ENCODE results near the gene PDZRN4.
"Not testable (repeated sequence)": the region's sequence is repeated elsewhere in the genome, so short reads cannot be mapped to it uniquely, and the experiment has no call there.

PDZRN4 gene

DNA sequence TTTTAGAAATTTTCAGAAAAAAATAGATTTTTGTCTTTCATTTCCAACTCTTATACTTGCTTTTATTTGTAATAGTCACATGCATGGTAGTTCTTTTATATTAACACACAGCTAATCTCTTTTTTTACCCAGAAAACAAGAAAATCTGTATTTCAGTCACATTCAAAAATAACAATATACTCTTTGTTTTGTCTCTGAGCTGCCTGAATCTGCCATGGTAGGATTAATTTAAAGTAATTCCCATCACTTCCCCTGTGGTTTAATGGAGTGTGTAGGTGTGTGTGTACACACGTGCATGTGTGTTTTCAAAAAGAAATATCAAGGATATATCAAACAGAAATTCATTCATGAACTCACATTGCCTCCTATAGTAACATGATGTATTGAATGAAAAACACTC lies 42.6 kb downstream of the PDZRN4 start:
- CTCF ChIA-PET: no interaction called here

DNA sequence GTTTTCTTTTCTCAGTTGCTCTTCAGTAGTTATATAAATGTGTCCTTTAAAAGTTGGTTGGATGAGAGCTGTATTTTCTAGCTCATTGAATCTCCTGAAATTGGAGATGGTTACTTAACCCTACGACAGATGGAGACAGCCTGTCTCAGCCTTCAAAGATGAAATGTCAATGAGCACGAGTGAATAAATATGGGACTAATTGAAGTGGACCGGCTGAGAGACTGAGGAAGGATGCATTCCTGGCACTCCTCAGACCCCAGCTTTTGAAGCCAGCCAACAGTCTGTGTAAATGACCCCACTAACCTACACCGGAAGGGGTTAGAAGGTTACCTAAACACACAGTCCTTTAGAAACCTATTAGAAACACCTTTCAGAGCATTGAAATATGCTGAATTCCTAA lies 46.6 kb downstream of the PDZRN4 start:
- DNase-seq: no peak
- Mint-ChIP-seq H3K36me3 (no peaks in the 10 kb centered on the region), H3K9me3 (peaks cover 4% of the 10 kb centered on the region), H3K27ac (no peak overlapping the region), H3K4me1 (no peaks in the 10 kb centered on the region), H3K27me3 (no peaks in the 10 kb centered on the region), H3K4me3 (no peak overlapping the region)
- CTCF ChIA-PET: no interaction called here

More for the DNA sequence above, 42.6 kb downstream of the PDZRN4 start:
- DNase-seq: no peak
- Mint-ChIP-seq H3K9me3 (no peaks in the 10 kb centered on the region), H3K36me3 (no peaks in the 10 kb centered on the region), H3K4me3 (no peak overlapping the region), H3K27me3 (no peaks in the 10 kb centered on the region), H3K4me1 (no peaks in the 10 kb centered on the region), H3K27ac (no peak overlapping the region)

DNA sequence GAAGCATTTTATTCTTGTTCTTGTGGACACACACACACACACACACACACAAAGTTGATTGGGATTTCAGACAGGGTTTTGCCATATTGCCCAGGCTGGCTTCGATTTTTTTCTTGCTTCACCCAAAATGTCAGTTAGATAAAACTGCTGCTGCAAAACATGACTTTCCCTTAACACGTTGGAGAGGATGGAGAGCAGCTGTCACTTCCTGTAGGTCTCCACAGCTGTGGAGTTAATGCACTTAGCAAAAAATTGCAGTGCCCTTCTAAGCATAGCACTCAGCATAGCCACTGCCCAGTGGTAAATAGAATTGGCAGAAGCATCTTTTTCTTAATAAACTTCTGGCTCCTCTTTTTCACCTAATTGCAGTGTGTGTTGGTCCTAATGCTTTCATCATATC lies 54.5 kb downstream of the PDZRN4 start:
- H3K36me3 Mint-ChIP-seq: no peaks in the 10 kb centered on the region
- CTCF ChIA-PET: no interaction called here
- no peak overlapping the region for H3K27ac Mint-ChIP-seq
- H3K27me3 Mint-ChIP-seq: no peaks in the 10 kb centered on the region
- no peak overlapping the region for H3K4me3 Mint-ChIP-seq
- no peak for DNase-seq
- peaks cover 4% of the 10 kb centered on the region for H3K9me3 Mint-ChIP-seq
- no peaks in the 10 kb centered on the region for H3K4me1 Mint-ChIP-seq

DNA sequence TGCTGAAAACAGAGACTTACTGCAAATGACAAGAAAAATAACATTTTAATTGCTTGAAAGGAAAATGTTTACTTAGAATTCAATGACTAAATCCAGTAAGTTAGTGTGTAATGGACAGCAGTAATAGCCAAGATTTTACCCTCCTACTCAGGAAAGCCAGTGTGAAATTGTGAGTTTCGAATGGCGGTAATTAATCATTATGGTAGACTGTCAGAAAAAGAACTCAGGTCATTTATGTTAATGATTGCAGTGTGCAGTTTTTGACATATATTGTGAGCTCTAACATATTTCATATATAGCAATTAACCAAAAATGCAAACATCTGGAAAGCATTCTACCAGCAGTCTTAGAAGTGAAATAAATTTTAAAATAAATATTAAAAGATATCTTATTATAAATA lies 60.3 kb downstream of the PDZRN4 start:
- CTCF ChIA-PET: no interaction called here
- no peaks in the 10 kb centered on the region for H3K9me3 Mint-ChIP-seq

GRCh38 chr12:41250748-41251147 lies 62.6 kb downstream of the PDZRN4 start:
- DNase-seq: no peak
- Mint-ChIP-seq H3K27me3 (no peaks in the 10 kb centered on the region), H3K9me3 (no peaks in the 10 kb centered on the region), H3K27ac (no peak overlapping the region), H3K4me1 (no peaks in the 10 kb centered on the region), H3K4me3 (no peak overlapping the region), H3K36me3 (no peaks in the 10 kb centered on the region)
- CTCF ChIA-PET: no interaction called here

More for the DNA sequence above, 60.3 kb downstream of the PDZRN4 start:
- H3K36me3 Mint-ChIP-seq: no peaks in the 10 kb centered on the region
- no peaks in the 10 kb centered on the region for H3K4me1 Mint-ChIP-seq
- H3K4me3 Mint-ChIP-seq: no peak overlapping the region
- no peaks in the 10 kb centered on the region for H3K27me3 Mint-ChIP-seq
- no peak overlapping the region for H3K27ac Mint-ChIP-seq
- DNase-seq: no peak

DNA sequence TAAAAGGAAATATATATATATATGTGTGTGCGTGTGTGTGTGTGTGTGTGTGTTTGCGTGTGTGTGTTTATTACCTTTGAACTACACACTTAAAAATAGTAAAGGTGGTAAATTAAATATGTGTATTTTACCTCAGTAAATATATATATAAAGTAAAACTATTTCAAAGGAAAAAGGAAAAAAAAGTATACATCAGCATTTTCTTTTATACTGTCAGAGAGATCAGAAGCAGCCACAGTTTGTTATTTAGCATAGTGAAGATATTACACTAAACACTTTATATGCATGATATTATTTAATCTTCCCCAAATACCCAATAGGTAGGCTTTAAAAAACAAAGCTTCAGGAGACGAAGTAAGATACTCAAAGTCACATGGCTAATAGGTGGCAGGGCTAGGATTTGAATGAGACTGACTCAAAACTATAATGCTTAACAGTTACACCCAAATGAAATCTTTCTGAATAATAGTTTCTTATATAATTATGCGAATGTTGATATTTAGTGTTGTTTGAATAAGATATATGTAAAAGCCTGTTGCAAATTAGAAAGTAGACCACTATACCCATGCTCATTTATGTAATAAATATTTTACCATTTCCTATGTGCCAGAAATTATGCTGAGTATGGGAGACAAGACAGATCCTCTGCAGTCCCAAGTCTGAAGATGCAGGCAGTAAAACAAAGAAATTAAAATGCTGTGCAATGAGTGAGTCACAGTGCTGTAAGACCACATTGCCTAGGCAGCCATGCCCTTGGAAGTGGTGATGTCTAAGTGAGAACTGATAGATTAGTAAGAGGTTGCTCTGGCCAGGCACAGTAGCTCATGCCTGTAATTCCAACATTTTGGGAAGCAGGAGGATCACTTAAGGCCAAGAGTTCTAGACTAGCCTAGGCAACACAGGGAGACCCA lies 66.1 kb downstream of the PDZRN4 start:
- Mint-ChIP-seq H3K9me3 (no peaks in the 10 kb centered on the region), H3K27ac (no peak overlapping the region), H3K4me3 (no peak overlapping the region), H3K36me3 (no peaks in the 10 kb centered on the region), H3K4me1 (no peaks in the 10 kb centered on the region), H3K27me3 (no peaks in the 10 kb centered on the region)
- no peak for DNase-seq
- CTCF ChIA-PET: no interaction called here

DNA sequence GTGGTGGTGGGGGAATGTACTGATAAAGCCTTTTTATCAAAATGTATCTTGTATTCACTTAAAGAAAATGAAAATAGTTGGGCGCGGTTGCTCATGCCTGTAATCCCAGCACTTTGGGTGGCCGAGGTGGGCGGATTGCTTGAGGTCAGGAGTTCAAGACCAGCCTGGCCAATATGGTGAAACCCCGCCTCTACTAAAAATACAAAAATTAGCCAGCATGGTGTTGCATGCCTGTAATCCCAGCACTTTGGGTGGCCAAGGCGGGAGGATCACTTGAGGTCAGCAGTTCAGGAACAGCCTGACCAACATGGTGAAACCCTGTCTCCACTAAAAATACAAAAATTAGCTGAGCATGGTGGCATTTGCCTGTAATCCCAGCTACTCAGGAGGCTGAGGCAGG lies 75.1 kb downstream of the PDZRN4 start:
- H3K27me3 Mint-ChIP-seq, H3K4me3 Mint-ChIP-seq, H3K27ac Mint-ChIP-seq, H3K4me1 Mint-ChIP-seq, H3K36me3 Mint-ChIP-seq, H3K9me3 Mint-ChIP-seq, DNase-seq, CTCF ChIA-PET: not testable (repeated sequence)

GRCh38 chr12:41264281-41264680 lies 76.2 kb downstream of the PDZRN4 start:
- no peak for DNase-seq
- CTCF ChIA-PET: interaction anchor here (1.0 to 1.3 kb wide), 3 partner anchors 12 to 293 kb away, joined by 3 read pairs; no protein-coding TSS in a partner anchor
- no peaks in the 10 kb centered on the region for H3K36me3 Mint-ChIP-seq
- H3K4me3 Mint-ChIP-seq: no peak overlapping the region
- H3K4me1 Mint-ChIP-seq: no peaks in the 10 kb centered on the region
- no peaks in the 10 kb centered on the region for H3K27me3 Mint-ChIP-seq
- no peak overlapping the region for H3K27ac Mint-ChIP-seq
- no peaks in the 10 kb centered on the region for H3K9me3 Mint-ChIP-seq

- no peak overlapping the region for H3K4me3 Mint-ChIP-seq
- no peak overlapping the region for H3K27ac Mint-ChIP-seq
- DNase-seq: no peak
- H3K27me3 Mint-ChIP-seq: no peaks in the 10 kb centered on the region
- H3K4me1 Mint-ChIP-seq: no peaks in the 10 kb centered on the region
- H3K36me3 Mint-ChIP-seq: no peaks in the 10 kb centered on the region
- CTCF ChIA-PET: no interaction called here
- H3K9me3 Mint-ChIP-seq: no peaks in the 10 kb centered on the region
Measured at GRCh38 chr12:41269056-41269455, 80.9 kb downstream of the PDZRN4 start.

DNA sequence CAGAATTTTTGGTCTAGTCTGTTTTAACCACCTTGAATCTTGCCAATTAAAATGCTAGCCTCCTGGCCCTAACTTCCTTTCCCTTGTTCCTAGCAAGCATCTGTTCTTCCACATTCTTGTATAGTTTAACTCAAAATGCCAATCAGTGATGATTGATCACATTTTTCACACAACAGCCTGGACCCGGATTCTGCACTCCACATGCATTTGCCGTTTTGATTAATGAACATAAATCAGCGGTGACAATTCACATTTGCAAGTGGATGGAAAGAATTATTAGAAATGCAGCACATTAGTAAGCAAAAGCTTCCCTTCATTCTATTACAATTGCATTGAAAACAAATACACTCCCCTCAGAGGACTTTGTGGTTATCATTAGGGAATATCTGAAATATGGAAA lies 83.4 kb downstream of the PDZRN4 start:
- H3K9me3 Mint-ChIP-seq: no peaks in the 10 kb centered on the region
- H3K27me3 Mint-ChIP-seq: no peaks in the 10 kb centered on the region
- no peaks in the 10 kb centered on the region for H3K4me1 Mint-ChIP-seq
- H3K36me3 Mint-ChIP-seq: no peaks in the 10 kb centered on the region
- no peak for DNase-seq
- no peak overlapping the region for H3K4me3 Mint-ChIP-seq
- H3K27ac Mint-ChIP-seq: no peak overlapping the region
- CTCF ChIA-PET: no interaction called here

DNA sequence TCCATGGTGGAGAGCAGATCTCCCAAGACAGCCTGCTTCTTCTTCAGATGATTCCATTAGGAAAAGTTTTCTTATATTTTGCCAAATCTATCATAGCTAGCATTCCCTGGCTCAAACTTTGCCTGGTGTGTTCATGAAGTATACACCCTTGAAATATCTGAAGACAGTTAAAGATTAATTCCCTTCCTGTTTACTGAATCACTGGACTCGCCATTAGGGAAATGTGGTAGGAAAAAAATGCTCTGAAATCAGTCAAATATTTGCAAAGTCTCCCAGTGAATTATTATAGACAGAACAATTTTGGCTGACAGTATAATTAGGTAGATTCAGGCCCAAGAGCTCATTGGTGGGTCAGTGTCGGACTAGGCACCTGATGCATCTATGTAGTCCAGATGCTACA lies 86.5 kb downstream of the PDZRN4 start:
- H3K27me3 Mint-ChIP-seq: no peaks in the 10 kb centered on the region
- H3K4me1 Mint-ChIP-seq: no peaks in the 10 kb centered on the region
- CTCF ChIA-PET: interaction anchor here (1.5 kb wide), 1 partner anchor 750 kb away, joined by 6 read pairs; no protein-coding TSS in a partner anchor
- no peak overlapping the region for H3K27ac Mint-ChIP-seq
- H3K9me3 Mint-ChIP-seq: no peaks in the 10 kb centered on the region
- DNase-seq: no peak
- H3K4me3 Mint-ChIP-seq: no peak overlapping the region
- H3K36me3 Mint-ChIP-seq: no peaks in the 10 kb centered on the region

DNA sequence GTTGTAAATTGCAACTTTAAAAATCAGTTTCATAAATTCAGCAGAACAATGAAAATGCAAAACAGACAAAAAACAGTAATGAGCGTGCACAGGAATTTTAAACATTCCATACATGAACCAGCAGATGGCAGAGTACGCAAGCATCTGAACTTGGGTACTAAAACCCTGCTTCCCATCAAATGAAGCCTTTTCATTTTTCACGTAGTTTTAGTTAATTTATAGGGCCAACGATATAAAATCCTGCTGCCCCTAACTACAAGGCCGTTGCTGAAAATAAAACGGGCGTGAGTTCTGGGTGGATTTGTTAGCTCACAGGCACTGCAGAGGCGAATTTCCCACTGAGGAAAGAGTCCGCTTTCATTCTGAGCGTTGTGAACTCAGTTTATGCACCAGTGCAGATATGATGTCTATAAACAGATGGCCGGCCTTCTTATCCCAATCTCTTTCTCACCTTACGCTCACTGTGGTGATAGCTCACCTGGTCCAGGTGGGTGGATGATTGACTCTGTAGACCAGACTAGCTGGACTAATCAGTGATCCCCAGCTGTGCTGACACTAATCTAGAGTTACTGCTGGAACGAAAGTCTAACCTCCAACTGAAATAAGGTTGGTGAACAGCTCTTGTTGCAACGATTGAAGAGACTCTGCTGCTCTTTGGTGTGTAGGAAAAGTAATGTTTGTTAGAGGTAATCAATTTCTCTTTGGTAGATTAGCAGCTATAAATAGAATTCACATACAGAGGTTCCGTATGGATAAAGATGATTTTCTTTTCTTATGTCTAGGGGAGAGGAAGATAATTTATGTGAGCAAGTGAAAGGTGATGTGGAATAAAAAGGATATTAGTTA lies 89.2 kb downstream of the PDZRN4 start:
- H3K4me1 Mint-ChIP-seq: no peaks in the 10 kb centered on the region
- no peak overlapping the region for H3K4me3 Mint-ChIP-seq
- H3K27me3 Mint-ChIP-seq: no peaks in the 10 kb centered on the region
- H3K27ac Mint-ChIP-seq: no peak overlapping the region
- CTCF ChIA-PET: interaction anchor here (0.5 to 3.0 kb wide), 6 partner anchors 9 to 747 kb away, joined by 3 to 19 read pairs (median 3); no protein-coding TSS in a partner anchor
- no peaks in the 10 kb centered on the region for H3K9me3 Mint-ChIP-seq
- DNase-seq: peak; percentile 28
- H3K36me3 Mint-ChIP-seq: no peaks in the 10 kb centered on the region

DNA sequence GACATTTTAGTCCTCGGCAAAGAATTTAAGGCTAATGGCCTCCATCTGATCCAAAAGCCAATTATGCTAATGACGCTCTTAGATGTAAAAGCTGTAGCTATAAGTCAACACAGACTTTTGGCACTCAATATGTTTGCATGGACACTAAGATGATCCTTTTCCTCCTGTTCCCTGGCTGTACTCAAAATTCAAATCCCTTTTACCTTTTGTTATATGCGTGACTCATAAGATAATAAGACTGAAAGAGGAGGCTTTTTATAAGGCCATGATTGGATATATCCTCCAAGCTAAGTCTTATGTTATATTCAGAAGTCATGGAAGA lies 89.8 kb downstream of the PDZRN4 start:
- H3K4me1 Mint-ChIP-seq: no peaks in the 10 kb centered on the region
- DNase-seq: no peak
- no peak overlapping the region for H3K27ac Mint-ChIP-seq
- CTCF ChIA-PET: interaction anchor here (0.8 to 3.0 kb wide), 4 partner anchors 9 to 747 kb away, joined by 3 to 19 read pairs (median 3); no protein-coding TSS in a partner anchor
- no peak overlapping the region for H3K4me3 Mint-ChIP-seq
- no peaks in the 10 kb centered on the region for H3K27me3 Mint-ChIP-seq
- H3K9me3 Mint-ChIP-seq: no peaks in the 10 kb centered on the region
- H3K36me3 Mint-ChIP-seq: no peaks in the 10 kb centered on the region

GRCh38 chr12:41280341-41281095 lies 92.4 kb downstream of the PDZRN4 start:
- H3K36me3 Mint-ChIP-seq, CTCF ChIA-PET, H3K9me3 Mint-ChIP-seq, H3K27me3 Mint-ChIP-seq, H3K27ac Mint-ChIP-seq, H3K4me1 Mint-ChIP-seq, H3K4me3 Mint-ChIP-seq, DNase-seq: not testable (repeated sequence)
